Right lobe of liver (tissue), 4 donors: ENCODE measurements around the gene IPPK.

Source experiments
- CTCF ChIP-seq, 4 donors: fragments of 200-600 bp in 3 of 4; fragments of 450-650 bp in 1 of 4; IDR thresholded peaks; one replicate each; pipeline versions ENCODE4 v1.5.1 to v1.8.0; 2016 to 2022; ENCODE audit warnings: antibody characterized with exemption in 4 of 4, mild to moderate bottlenecking in 2 of 4
- POLR2A ChIP-seq: fragments of 450-650 bp; IDR thresholded peaks from one replicate; pipeline ENCODE4 v1.6.1; 2017; ENCODE audit warnings: antibody characterized with exemption, mild to moderate bottlenecking
- donor health status: DM: no; HTN: no; CAD: no.
- donor health status: DM: no; HTN: no; CAD: no.
- donor health status: DM: no; HTN: yes; CAD: no.

- TF ChIP-seq CTCF (IDR thresholded peaks at IDR 0.05) (no peak), POLR2A (no peak)
Observed at GRCh38 chr9:92669527-92669889, 423 bp downstream of the IPPK start.
